Colon (tissue), 2 donors: Measurements from ENCODE around the gene CRTC1.

ENCODE experiments used
- FAIRE-seq: peaks from 2 replicates; lab custom pipeline; 2012; peaks lifted over from hg19 to GRCh38; lab: Jason Lieb, UNC
- donor health status: control.
- donor health status: control.

Gene CRTC1

GRCh38 chr19:18683109-18683957, at the start of gene CRTC1:
Gene CRTC1 (plus strand): TSS chr19:18683680. CDS start chr19:18683703, 23 bp downstream.
- no peak for FAIRE-seq

GRCh38 chr19:18634612-18635297, 48.7 kb upstream of the CRTC1 start:
- no peak for FAIRE-seq

GRCh38 chr19:18635831-18636182, 47.7 kb upstream of the CRTC1 start:
- no peak for FAIRE-seq

GRCh38 chr19:18636183-18636968, 47.1 kb upstream of the CRTC1 start:
- no peak for FAIRE-seq

- no peak for FAIRE-seq
These were observed 46.4 kb upstream of the CRTC1 start, which contains the start of gene KLHL26 for GRCh38 chr19:18636969-18637629. Gene KLHL26 (plus strand): TSS chr19:18637028. CDS start chr19:18637055, 27 bp downstream.

GRCh38 chr19:18637673-18638630, 45.5 kb upstream of the CRTC1 start:
- FAIRE-seq = no peak

- no peak for FAIRE-seq
These were observed 43.7 kb upstream of the CRTC1 start for GRCh38 chr19:18639706-18640243.

GRCh38 chr19:18644196-18645034, 39.1 kb upstream of the CRTC1 start:
- no peak for FAIRE-seq

GRCh38 chr19:18645035-18645511, 38.4 kb upstream of the CRTC1 start:
- FAIRE-seq = no peak

GRCh38 chr19:18646535-18647370, 36.7 kb upstream of the CRTC1 start:
- FAIRE-seq = no peak

- FAIRE-seq = no peak
These were observed 36.1 kb upstream of the CRTC1 start for GRCh38 chr19:18647371-18647767.

GRCh38 chr19:18647807-18648206, 35.7 kb upstream of the CRTC1 start:
- FAIRE-seq = no peak

GRCh38 chr19:18648973-18649315, 34.5 kb upstream of the CRTC1 start:
- no peak for FAIRE-seq

GRCh38 chr19:18649371-18650020, 34.0 kb upstream of the CRTC1 start:
- no peak for FAIRE-seq

GRCh38 chr19:18650021-18650390, 33.5 kb upstream of the CRTC1 start:
- FAIRE-seq = no peak

- FAIRE-seq = no peak
These were observed 32.9 kb upstream of the CRTC1 start for GRCh38 chr19:18650468-18651041.

- no peak for FAIRE-seq
These were observed 32.2 kb upstream of the CRTC1 start for GRCh38 chr19:18651300-18651699.

- no peak for FAIRE-seq
These were observed 31.7 kb upstream of the CRTC1 start for GRCh38 chr19:18651733-18652132.
